Measurements from ENCODE around the gene PRPS1. TPM values are rescaled to one million over a fixed set of nuclear protein-coding genes. Genes with fewer than 3 reads are reported as not detected.

The PRPS1 gene
- total RNA-seq, 1 donor from 2014 or later = 11.8 TPM

GRCh38 chrX:107630031-107630689 is 1.9 kb downstream of the PRPS1 start:
- FAIRE-seq = no peak
- Histone ChIP-seq H3K4me3 (ENCODE audit: low read depth, low read length) (no peak overlapping the region), H3K36me3 (ENCODE audit: control insufficient read depth, insufficient read depth, low read length) (no peaks in the 10 kb centered on the region), H3K27me3 (ENCODE audit: control insufficient read depth, insufficient read depth, low read length) (no peaks in the 10 kb centered on the region)
- TF ChIP-seq CTCF (IDR thresholded peaks at IDR 0.05; ENCODE audit: insufficient read depth, low read length, severe bottlenecking) = no peak
- no peak for DNase-seq (ENCODE audit: low read depth)

GRCh38 chrX:107632346-107632745 is 4.0 kb downstream of the PRPS1 start:
- TF ChIP-seq CTCF (IDR thresholded peaks at IDR 0.05; ENCODE audit: insufficient read depth, low read length, severe bottlenecking) = no peak
- FAIRE-seq (no peak), DNase-seq (ENCODE audit: low read depth) (no peak)
- Histone ChIP-seq H3K36me3 (ENCODE audit: control insufficient read depth, insufficient read depth, low read length) (no peaks in the 10 kb centered on the region), H3K27me3 (ENCODE audit: control insufficient read depth, insufficient read depth, low read length) (no peaks in the 10 kb centered on the region), H3K4me3 (ENCODE audit: low read depth, low read length) (no peak overlapping the region)

- FAIRE-seq (no peak), DNase-seq (ENCODE audit: low read depth) (no peak)
- H3K36me3 ChIP-seq (ENCODE audit: control insufficient read depth, insufficient read depth, low read length) = peaks cover 1% of the 10 kb centered on the region
- no peaks in the 10 kb centered on the region for H3K27me3 ChIP-seq (ENCODE audit: control insufficient read depth, insufficient read depth, low read length)
- TF ChIP-seq CTCF (IDR thresholded peaks at IDR 0.05; ENCODE audit: insufficient read depth, low read length, severe bottlenecking) = no peak
- no peak overlapping the region for H3K4me3 ChIP-seq (ENCODE audit: low read depth, low read length)
Observed at GRCh38 chrX:107646735-107647134, 18.4 kb downstream of the PRPS1 start.

- TF ChIP-seq CTCF (IDR thresholded peaks at IDR 0.05; ENCODE audit: insufficient read depth, low read length, severe bottlenecking) = no peak
- Histone ChIP-seq H3K36me3 (ENCODE audit: control insufficient read depth, insufficient read depth, low read length) (peaks cover 3% of the 10 kb centered on the region), H3K4me3 (ENCODE audit: low read depth, low read length) (no peak overlapping the region), H3K27me3 (ENCODE audit: control insufficient read depth, insufficient read depth, low read length) (no peaks in the 10 kb centered on the region)
- DNase-seq (ENCODE audit: low read depth) (no peak), FAIRE-seq (no peak)
Observed at GRCh38 chrX:107648332-107648731, 20.0 kb downstream of the PRPS1 start.

GRCh38 chrX:107654566-107654871 is 26.2 kb downstream of the PRPS1 start:
- Histone ChIP-seq H3K4me3 (ENCODE audit: low read depth, low read length) (no peak overlapping the region), H3K27me3 (ENCODE audit: control insufficient read depth, insufficient read depth, low read length) (no peaks in the 10 kb centered on the region), H3K36me3 (ENCODE audit: control insufficient read depth, insufficient read depth, low read length) (peaks cover 2% of the 10 kb centered on the region)
- no peak for TF ChIP-seq CTCF (IDR thresholded peaks at IDR 0.05; ENCODE audit: insufficient read depth, low read length, severe bottlenecking)
- DNase-seq (ENCODE audit: low read depth) (no peak), FAIRE-seq (no peak)

All from bronchial epithelial cell (primary cell).